Keratinocyte (primary cell): ENCODE data around the gene CREB5. TPM values are rescaled to one million over a fixed set of nuclear protein-coding genes. Genes with fewer than 3 reads are reported as not detected.

Source experiments
- DNase-seq: peaks from one replicate; pipeline ENCODE4 v3.0.0-alpha.2; 2011; ENCODE audit warnings: low read depth, missing footprints, low spot score
- FAIRE-seq: peaks from 2 replicates; lab custom pipeline; 2011; peaks lifted over from hg19 to GRCh38; lab: Jason Lieb, UNC
- H2AFZ ChIP-seq: 2 replicates; pipeline ENCODE4 v1.6.0; 2012; ENCODE audit warnings: low read length, control low read depth, inconsistent platforms; ENCODE audit not compliant: control insufficient read depth
- H3K27ac ChIP-seq: 2 replicates; pipeline ENCODE4 v1.5.1; 2011; ENCODE audit warnings: low read length; ENCODE audit not compliant: control insufficient read depth, insufficient read depth
- H3K27me3 ChIP-seq: 3 replicates; pipeline ENCODE4 v1.6.0; 2011; ENCODE audit warnings: low read length; ENCODE audit not compliant: control insufficient read depth, insufficient read depth; ENCODE audit errors: extremely low read depth
- H3K36me3 ChIP-seq, 2 experiments: 2 replicates in 1 of 2; 3 replicates in 1 of 2; pipeline ENCODE4 v1.5.1; 2011; ENCODE audit warnings: low read length in 2 of 2, mild to moderate bottlenecking in 1 of 2; ENCODE audit not compliant: control insufficient read depth in 2 of 2, insufficient read depth in 2 of 2; ENCODE audit errors: extremely low read depth in 1 of 2
- H3K4me1 ChIP-seq: 3 replicates; pipeline ENCODE4 v1.5.1; 2011; ENCODE audit warnings: low read length; ENCODE audit not compliant: control insufficient read depth, insufficient read depth; ENCODE audit errors: extremely low read depth
- H3K4me2 ChIP-seq: 3 replicates; pipeline ENCODE4 v1.6.0; 2011; ENCODE audit warnings: low read depth, low read length; ENCODE audit not compliant: control insufficient read depth, insufficient read depth; ENCODE audit errors: extremely low read depth
- H3K4me3 ChIP-seq, 3 experiments: fragments of 200-600 bp in 1 of 3; sonication (generic) in 1 of 3; 2 replicates in 2 of 3; 3 replicates in 1 of 3; pipeline ENCODE4 v1.5.1; 2011 to 2016; ENCODE audit warnings: low read length in 3 of 3, mild to moderate bottlenecking in 3 of 3, control low read depth in 2 of 3, inconsistent platforms in 1 of 3, low read depth in 1 of 3, mixed read lengths in 1 of 3, mixed run types in 1 of 3, moderate library complexity in 1 of 3; ENCODE audit not compliant: control insufficient read depth in 2 of 3, insufficient read depth in 2 of 3; ENCODE audit errors: extremely low read depth in 1 of 3
- H3K79me2 ChIP-seq: 2 replicates; pipeline ENCODE4 v1.6.0; 2012; ENCODE audit warnings: low read length; ENCODE audit not compliant: control insufficient read depth, insufficient read depth
- H3K9ac ChIP-seq: 3 replicates; pipeline ENCODE4 v1.6.0; 2011; ENCODE audit warnings: low read length; ENCODE audit not compliant: control insufficient read depth, insufficient read depth; ENCODE audit errors: extremely low read depth
- H3K9me1 ChIP-seq: 3 replicates; pipeline ENCODE4 v1.6.0; 2011; ENCODE audit warnings: low read length; ENCODE audit not compliant: control insufficient read depth, insufficient read depth; ENCODE audit errors: extremely low read depth
- H3K9me3 ChIP-seq: 2 replicates; pipeline ENCODE4 v1.5.1; 2012; ENCODE audit warnings: low read depth, low read length; ENCODE audit not compliant: control insufficient read depth
- H4K20me1 ChIP-seq: 3 replicates; pipeline ENCODE4 v1.6.0; 2011; ENCODE audit warnings: low read length; ENCODE audit not compliant: control insufficient read depth, insufficient read depth; ENCODE audit errors: extremely low read depth
- CTCF ChIP-seq, 3 experiments: IDR thresholded peaks in 1 of 3; conservative IDR thresholded peaks in 1 of 3; optimal IDR thresholded peaks in 1 of 3; 2 replicates in 2 of 3; 3 replicates in 1 of 3; pipeline versions ENCODE3 to v1.5.1; 2011; ENCODE audit warnings: low read length in 3 of 3, mild to moderate bottlenecking in 3 of 3, moderate library complexity in 2 of 3, control low read depth in 1 of 3, inconsistent platforms in 1 of 3; ENCODE audit not compliant: insufficient read depth in 2 of 3; ENCODE audit errors: extremely low read depth in 1 of 3
- EZH2 ChIP-seq: IDR thresholded peaks from one replicate; pipeline ENCODE4 v1.6.1; 2012; ENCODE audit warnings: inconsistent platforms, mild to moderate bottlenecking, low read length, moderate library complexity
- dilution Hi-C: fragments of 300-500 bp; cut with MboI; formaldehyde crosslinking; loops from one replicate; pipeline ENCODE4 v1.7.0; 2020; ENCODE audit warnings: low sequenced_read_pairs; ENCODE audit not compliant: extremely low pct_ligation_motif_present
- polyA plus RNA-seq, 5 experiments: library from polyadenylated mRNA; depleted of rRNA in 3 of 5; stranded (reverse) in 3 of 5; stranded (forward) in 1 of 5; unstranded in 1 of 5; fragments of >200 nt; gene quantifications; 1 replicate in 1 of 5; 2 replicates in 3 of 5; 3 replicates in 1 of 5; pipeline versions ENCODE4 v1.2.1 to v1.2.3, GENCODE V29; 2011 to 2012; ENCODE audit warnings: missing spikeins in 2 of 5, low read depth in 1 of 5, low replicate concordance in 1 of 5

Gene CREB5
- polyA plus RNA-seq, 1 donor (not counting 4 experiments of a cell fraction or from before 2014, with no cell fraction given): 7.9 TPM

- no peak for DNase-seq
- H3K36me3 ChIP-seq: no peaks in the 10 kb centered on the region
- H3K79me2 ChIP-seq: no peaks in the 10 kb centered on the region
- H3K9me1 ChIP-seq: no peaks in the 10 kb centered on the region
- FAIRE-seq: no peak
- no peaks in the 10 kb centered on the region for H4K20me1 ChIP-seq
- H3K27ac ChIP-seq: no peak overlapping the region
- dilution Hi-C loops: no loop called here
- peak overlapping the region; percentile 78 for H3K4me2 ChIP-seq
- H3K27me3 ChIP-seq: peaks cover 24% of the 10 kb centered on the region
- H3K9me3 ChIP-seq: no peaks in the 10 kb centered on the region
- peak overlapping the region; percentile 46 to 79 (median 48) for H3K4me3 ChIP-seq
- peak overlapping the region; percentile 70 for H3K9ac ChIP-seq
- peaks cover 39% of the 10 kb centered on the region for H3K4me1 ChIP-seq
- peak overlapping the region; percentile 48 for H2AFZ ChIP-seq
- peak; percentile 87 for TF ChIP-seq EZH2
- TF ChIP-seq CTCF (optimal IDR thresholded peaks at IDR 0.05 in 1 of 3, IDR thresholded peaks at IDR 0.05 in 1 of 3, conservative IDR thresholded peaks at IDR 0.05 in 1 of 3; ENCODE audit: extremely low read depth in 1 of 3, insufficient read depth in 2 of 3, low read length in 3 of 3): no peak
These were observed 2.3 kb upstream of the CREB5 start for GRCh38 chr7:28409716-28410627.

- Histone ChIP-seq H3K9me1 (no peaks in the 10 kb centered on the region), H3K9ac (peak overlapping the region; percentile 70), H2AFZ (no peak overlapping the region), H3K27ac (no peak overlapping the region), H4K20me1 (no peaks in the 10 kb centered on the region), H3K4me3 (peak overlapping the region in 2 of 3 experiments; percentile 22 to 79), H3K27me3 (peaks cover 28% of the 10 kb centered on the region), H3K79me2 (no peaks in the 10 kb centered on the region), H3K9me3 (no peaks in the 10 kb centered on the region), H3K36me3 (no peaks in the 10 kb centered on the region), H3K4me2 (peak overlapping the region; percentile 78), H3K4me1 (peaks cover 37% of the 10 kb centered on the region)
- DNase-seq: no peak
- peak; percentile 48 for FAIRE-seq
- dilution Hi-C loops: no loop called here
- no peak for TF ChIP-seq CTCF (optimal IDR thresholded peaks at IDR 0.05 in 1 of 3, IDR thresholded peaks at IDR 0.05 in 1 of 3, conservative IDR thresholded peaks at IDR 0.05 in 1 of 3; ENCODE audit: extremely low read depth in 1 of 3, insufficient read depth in 2 of 3, low read length in 3 of 3)
- TF ChIP-seq EZH2: peak; percentile 81
These were observed 1.4 kb upstream of the CREB5 start for GRCh38 chr7:28410628-28411531.
